ENCODE data around the gene BMPR1A. TPM values are rescaled to one million over a fixed set of nuclear protein-coding genes. Genes with fewer than 3 reads are reported as not detected.

Gene BMPR1A
- total RNA-seq, 1 donor from 2014 or later: 0.13 TPM

Other genes starting within 250 kb of the BMPR1A start
- gene WAPL, start 234.8 kb upstream of the BMPR1A start, total RNA-seq: 34.8 and 39.0 TPM in 2 replicates
- not detected in 2 replicates for gene OPN4, start 102.1 kb upstream of the BMPR1A start, total RNA-seq
- not detected in 2 replicates for gene LDB3, start 88.1 kb upstream of the BMPR1A start, total RNA-seq
- gene MMRN2, start 201.0 kb downstream of the BMPR1A start, total RNA-seq: 82.2 and 108 TPM in 2 replicates
- gene SNCG, start 202.0 kb downstream of the BMPR1A start, total RNA-seq: 108 and 137 TPM in 2 replicates
- gene ADIRF, start 211.9 kb downstream of the BMPR1A start, total RNA-seq: 26.0 and 44.4 TPM in 2 replicates